Ammon's horn (tissue), 1 donor: ENCODE measurements around the gene HMGCS2.
"Not testable (repeated sequence)": the region's sequence is repeated elsewhere in the genome, so short reads cannot be mapped to it uniquely, and the experiment has no call there.

Source experiments
- DNase-seq: peaks from one replicate; pipeline ENCODE4 v3.0.0-alpha.2; 2016; ENCODE audit warnings: low spot score

HMGCS2 gene

DNA sequence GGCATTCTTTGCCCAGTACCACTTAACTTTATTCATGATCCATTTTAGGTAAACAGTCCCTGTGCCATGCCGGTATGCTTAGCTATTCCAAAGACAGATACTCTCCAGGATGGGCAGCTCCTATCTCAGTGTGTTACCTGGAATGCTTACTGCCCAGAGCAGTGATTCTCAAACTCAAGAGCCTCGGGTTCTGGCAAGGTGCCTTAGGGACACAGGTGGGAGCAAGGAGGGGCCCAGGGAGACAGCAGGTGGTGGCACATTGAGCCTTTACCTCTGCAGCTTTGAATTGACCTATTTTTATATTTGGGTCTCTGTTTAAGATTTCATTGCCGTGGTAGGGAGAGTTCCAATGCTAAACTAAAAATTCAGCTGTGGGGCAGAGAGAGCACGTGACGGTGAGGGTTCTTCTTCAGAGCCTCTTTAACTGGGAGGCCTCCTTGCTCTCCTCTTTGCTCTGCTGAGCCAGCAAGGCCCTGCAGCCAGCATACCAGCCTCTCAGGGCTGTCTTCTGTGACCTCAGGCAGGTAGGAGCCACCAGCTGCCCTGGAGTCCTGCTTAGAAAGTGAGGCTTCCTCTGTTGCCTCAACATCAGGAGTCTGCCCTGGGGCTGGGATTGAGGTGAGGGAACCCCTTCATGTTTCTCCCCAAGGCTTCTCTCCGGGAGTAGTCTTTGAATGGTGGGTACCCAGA is 36.8 kb downstream of the HMGCS2 start:
- no peak for DNase-seq

DNA sequence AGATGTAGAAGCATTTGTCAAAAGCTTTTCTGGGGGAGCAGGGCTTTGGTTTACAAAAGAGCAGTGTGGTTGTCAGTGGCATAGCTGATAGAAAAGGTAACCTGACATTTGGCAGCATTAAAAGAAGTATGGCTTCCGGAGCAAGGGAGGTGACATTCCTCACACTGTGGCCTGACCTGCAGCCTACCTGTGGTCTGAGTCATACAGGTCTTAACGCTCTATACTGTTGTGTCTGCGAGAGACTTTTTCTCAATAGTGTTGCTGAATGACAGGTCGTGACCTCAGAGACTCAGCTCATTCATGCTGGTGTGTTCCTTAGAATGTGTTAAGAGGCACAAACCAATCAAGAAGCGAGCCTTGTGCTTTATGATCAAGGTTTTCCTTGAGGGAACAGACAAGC is 37.6 kb downstream of the HMGCS2 start:
- no peak for DNase-seq

DNA sequence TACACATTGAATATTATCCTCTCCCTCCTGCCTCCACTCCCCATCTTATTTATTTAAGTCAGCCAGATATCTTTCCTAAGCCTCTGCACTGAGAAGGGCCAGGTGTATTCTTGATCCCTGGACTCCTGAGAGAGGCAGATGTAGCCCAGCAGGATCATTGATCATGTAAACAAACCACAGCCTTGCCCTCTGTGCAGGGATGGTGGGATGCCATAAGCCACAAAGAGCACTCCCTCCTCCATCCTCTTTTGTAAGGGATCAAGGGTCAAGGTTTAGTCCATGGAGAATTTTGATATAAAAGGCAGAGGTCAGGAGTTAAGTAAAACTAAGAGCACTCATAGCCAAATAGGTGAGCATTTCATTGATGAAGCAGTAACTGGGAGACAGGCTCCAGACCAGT is 39.7 kb downstream of the HMGCS2 start:
- DNase-seq = no peak

DNA sequence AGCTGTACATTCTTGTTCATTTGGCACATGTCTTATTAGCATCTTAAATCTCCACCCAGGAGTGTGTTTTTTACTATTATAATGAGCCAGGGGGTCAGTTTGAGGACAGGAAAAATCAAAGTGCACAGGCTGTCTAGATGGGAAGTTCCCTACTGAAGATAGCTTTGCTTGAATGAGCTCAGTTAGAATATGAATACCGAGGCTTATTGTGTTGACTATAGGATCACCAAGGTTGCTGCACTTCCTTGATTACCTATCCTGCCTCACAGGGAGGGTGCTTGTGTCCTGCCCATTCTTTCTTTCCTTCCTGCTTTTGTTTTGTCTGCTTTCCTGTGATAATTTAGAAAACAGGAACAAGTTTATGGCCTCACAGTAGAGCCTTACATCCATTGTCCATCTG is 40.7 kb downstream of the HMGCS2 start:
- no peak for DNase-seq

DNA sequence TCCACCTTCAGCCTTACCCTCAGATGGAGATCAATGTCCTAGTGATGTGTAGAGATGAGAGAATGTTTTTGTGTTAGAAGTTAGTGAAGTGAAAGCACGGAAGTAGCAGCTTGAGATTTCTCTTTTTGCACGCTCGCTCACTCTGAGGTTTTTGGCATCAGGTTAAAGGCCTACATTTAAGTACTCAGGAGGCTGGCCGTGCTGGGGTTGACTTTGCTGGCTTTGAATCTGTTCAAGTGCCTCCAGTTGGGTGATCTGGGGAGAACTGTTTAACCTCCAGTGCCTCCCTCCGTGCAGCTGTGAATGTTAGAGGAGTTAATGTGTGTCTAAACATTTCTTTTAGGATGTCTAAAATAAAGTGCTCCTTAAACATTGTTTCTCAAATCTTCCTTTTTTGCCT is 43.1 kb downstream of the HMGCS2 start:
- DNase-seq = no peak

DNA sequence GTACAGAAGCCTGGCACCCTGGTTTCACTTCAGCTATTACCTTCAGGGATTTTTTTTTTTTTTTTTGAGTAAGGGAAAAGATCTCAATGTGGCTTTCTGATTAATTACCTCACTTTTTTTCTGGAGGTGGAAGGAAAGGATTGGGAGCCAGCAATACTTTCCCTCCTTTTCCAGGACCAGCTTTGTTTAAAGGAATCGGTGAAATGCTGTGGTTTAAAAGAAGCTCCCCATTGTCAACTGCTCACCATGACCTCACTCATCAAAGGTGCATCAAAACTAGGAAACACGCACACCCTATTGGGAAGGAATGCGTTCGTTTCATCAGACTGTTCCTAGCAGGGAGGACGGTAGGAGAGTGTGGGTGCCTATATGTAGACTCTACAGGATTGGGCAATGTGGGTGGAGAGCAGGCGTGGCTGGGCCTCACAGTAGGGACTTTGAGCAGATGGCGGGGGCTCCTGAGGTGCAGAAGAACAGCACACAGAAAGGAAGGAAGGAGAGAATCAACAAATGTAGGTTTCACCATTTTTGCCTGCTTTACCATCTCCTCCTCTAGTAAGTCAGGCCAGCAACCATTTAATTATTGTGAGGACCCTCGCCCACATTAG is 44.0 kb downstream of the HMGCS2 start:
- no peak for DNase-seq

DNA sequence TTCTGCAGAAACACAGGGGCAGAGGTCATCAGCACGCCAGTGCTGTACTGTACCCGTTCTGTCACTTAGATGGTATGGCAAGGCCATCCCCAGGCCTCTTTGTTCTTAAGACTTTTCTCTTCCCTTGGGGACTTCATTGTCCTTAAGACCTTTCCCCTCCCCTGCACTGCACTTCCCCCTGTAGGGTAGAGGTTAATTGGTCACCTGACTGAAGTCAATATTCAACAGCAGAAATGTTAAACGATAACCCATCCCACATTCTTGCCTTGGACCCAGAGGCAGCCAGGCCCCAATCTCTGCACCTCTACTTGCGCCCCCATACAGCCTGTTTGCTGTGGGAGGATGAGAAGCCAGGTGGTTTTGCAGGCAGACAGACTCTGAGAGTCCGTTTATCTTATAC is 46.8 kb downstream of the HMGCS2 start:
- no peak for DNase-seq

DNA sequence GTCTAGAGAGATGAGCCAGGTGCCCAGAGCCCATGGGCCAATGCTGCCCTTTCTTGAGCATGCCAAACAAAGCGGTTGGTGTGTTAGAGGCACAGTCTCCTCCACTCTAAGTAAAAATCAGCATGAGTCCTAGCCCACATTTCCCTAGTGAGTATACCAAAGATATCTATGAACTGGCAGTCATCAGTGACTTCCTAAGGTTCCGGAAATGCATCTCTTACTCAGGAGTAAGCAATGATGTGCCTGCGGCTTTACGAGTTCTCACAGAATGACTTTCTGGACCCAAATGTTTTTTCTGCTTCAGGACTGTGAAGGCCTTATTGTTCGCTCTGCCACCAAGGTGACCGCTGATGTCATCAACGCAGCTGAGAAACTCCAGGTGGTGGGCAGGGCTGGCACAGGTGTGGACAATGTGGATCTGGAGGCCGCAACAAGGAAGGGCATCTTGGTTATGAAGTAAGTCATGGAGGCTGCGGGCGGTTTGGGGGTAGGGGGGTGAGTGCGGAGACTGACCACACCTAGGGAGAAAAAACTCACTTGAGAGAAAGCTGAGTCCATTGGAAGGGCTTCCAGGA is 47.8 kb downstream of the HMGCS2 start:
- no peak for DNase-seq

DNA sequence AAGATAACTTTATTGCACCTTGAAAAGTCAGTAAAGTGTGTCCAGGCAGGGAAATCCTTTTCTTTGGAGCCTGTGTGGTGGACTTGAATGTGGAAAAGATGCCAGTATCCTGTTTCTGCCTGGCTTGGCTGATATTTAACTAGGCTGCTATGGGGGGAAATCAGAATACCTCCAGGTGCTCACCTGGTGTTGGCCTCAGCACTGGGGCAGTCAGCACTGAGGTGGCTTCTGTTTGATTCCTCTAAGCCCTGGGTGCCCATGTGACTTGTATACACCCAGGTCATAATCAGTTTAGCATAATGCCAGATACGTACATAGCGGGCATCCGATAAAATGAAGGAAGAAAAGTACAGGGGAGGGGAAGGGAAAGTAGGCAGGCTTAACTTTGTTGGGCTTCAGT is 49.7 kb downstream of the HMGCS2 start:
- DNase-seq = no peak

DNA sequence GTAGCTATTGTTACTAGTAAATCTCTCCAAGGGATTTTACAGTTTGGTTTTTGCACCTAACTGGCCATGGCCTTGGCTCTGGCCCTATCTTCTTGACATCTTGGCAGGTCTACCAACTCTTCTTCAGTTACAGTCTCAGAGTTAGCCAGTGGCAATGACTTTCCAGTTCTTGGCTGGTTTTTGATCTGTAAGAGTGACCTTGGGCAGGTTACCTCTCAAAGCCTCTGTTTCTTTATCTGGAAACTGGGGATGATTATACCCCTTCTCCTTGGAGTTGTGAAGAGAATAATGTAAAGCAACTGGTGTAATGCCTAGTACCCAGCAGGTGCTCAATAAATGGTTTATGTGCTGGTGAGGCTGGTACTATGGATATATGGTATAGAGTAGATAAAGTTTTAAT is 50.3 kb downstream of the HMGCS2 start:
- DNase-seq = no peak

DNA sequence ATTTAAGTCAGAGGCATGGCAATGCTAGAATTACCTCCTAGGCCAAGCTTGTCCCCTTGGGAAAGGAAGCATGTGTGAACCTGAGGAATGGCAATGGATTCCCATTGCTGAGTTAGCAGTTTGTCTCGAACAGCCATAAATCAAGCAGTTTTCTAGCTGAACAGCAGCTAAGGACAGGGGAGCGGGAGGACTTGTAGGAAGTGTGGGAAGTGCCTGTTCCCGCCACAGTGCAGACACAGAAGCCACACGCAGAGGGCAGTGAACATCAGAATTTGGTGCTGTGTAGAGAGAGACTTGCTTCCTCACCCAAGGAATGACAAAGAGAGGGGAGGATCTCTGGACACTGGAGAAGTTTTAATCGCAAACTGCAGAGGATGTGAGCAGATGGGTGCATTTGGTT is 53.2 kb downstream of the HMGCS2 start:
- DNase-seq = peak; percentile 70

DNA sequence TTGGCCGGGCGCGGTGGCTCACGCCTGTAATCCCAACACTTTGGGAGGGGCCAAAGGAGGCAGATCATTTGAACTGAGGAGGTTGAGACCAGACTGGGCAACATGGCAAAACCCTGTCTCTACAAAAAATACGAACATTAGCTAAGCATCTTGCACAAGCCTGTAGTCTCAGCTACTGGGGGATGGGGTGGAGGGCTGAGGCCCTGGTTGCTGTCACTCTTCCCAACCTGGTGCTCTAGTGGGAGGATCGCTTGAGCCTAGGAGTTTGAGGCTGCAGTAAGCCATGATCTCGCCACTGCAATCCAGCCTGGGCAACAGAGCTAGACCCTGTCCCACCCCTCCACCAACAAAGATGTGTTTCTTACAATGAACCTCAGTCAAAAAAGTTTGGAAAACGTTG is 54.1 kb downstream of the HMGCS2 start:
- DNase-seq = no peak

DNA sequence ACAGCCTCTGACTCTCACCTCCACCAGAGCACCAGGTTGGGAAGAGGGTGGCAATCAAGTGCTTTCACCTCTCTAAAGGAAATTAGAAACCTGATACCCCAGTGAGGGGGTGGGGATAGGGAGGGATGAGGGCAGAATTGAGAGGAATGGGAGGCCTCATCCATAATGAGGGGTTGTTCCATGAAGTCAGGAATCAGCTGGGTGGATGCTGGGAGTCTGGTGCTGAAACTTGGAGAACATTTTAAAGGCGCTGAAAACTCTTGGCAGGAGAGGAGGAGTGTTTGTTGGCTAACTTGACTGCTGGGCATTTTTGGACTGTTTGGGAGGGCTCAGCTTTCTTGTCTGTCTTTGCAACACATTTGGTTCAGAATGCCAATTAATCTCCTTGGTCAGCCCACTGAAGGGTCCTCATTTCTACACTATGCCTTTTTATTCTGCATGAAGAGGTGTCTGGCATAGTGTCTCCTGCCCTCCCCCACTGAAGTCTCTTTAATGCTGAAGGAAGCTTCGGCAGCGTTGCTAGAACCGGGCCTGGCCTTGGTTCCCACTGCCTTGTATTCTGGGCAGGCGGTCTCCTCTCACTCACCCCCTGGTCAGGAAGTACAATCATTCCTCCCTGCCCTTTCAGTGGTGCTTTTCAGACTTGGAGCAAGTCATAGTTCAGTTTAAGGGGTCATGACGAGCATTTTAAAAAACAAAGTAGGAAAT is 54.8 kb downstream of the HMGCS2 start:
- peak; percentile 73 for DNase-seq

DNA sequence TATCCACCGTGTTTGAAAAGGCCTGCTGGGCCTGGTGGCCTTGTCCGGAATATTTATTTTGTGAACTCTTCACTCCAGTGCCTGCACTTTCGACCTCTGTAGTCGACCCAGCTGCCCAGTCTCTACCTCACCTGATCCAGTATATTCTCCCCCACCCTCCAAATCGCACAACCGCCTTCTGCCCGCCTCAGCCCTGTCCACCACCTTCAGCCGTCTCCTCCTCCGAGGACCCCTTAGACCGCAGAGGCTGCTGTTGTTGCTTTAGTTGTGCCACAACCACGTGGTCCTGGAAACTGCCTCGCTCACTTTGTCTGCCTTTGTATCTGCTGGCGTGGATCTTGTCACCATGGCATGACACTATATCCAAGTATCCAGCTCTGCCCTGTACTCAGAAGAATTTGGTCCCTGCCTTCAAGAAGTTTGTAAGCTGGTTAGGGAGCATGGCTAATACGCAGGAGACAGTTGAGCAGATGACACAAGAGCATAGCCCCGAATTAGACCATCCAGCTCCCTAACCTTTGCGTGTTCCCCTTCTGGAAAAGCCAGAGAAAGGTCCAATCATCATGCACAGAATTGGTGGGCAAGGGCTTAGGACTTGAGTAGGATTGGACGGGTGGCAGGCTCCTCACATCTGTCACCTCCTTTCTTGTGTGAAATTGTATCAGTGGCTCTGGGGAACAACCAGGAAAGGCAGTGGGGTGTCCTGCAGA is 55.5 kb downstream of the HMGCS2 start:
- peak; percentile 69 for DNase-seq

DNA sequence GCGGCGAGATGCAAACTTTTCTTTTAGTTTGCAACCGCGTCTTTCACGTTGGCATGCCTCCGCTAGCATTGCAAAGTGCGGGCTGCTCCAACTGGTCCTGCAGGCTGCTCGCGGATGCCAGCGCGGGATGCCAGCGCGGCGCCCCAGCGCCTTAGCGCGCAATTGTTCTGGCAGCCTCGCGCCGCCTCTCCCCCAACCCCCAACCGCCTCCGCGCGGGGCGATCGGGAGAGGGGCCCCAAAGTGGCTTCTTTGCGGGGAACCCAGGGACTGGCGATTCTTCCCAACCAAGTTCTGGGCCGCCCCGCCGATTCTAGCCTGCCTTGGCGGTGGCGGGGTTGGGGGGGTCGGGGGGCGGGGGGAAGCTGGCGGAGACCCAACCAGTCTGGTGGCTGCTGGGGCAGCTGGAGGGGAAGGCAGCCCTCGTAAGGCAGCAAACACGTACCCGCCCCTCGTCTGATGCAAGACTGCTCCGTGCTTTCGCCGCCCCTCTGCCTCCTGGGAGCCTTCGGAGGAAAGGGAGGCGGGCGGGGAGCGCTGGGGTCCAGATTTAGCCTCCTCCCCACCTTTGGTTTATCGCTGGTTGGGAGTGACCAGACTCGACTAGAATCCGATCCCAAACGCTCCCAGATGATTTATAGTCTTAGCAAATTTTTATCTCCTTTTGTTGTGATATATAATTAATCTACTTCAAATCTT is 56.2 kb downstream of the HMGCS2 start:
- DNase-seq = peak; percentile 76

DNA sequence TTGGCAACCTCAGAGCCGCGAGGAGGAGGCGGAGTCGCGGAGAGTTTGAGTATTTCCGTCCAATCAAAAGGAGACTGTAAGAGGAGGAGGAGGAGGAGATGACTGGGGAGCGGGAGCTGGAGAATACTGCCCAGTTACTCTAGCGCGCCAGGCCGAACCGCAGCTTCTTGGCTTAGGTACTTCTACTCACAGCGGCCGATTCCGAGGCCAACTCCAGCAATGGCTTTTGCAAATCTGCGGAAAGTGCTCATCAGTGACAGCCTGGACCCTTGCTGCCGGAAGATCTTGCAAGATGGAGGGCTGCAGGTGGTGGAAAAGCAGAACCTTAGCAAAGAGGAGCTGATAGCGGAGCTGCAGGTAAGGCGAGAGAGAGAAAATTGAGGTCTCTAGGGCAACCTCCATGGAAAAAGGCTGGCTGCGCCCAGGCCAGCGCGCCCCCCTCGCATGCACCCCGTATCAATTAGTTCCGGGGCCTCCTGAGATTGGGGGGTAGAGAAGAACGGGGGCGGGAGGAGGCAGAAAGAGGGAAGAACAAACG is 56.8 kb downstream of the HMGCS2 start, which contains the start of gene PHGDH:
TSS of gene PHGDH (plus strand) at position 131 of the 538 bp plus-strand sequence. CDS start at position 220, 89 bp downstream.
- DNase-seq = peak; percentile 82

DNA sequence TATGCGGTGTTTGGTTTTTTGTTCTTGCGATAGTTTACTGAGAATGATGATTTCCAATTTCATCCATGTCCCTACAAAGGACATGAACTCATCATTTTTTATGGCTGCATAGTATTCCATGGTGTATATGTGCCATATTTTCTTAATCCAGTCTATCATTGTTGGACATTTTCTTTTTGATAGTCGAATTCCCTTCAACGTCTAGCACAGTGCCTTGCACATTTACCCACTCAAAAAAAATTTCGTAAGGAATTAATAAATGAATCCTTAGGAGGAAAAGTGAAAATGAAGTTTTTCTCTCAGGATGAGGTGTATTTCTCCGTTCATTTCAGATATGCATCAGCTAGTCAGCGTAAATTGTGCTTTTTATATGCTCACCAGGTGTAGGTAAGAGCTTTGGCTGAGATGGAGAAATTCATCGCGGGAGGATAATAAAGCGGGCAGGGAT is 57.3 kb downstream of the HMGCS2 start:
- DNase-seq = not testable (repeated sequence)

DNA sequence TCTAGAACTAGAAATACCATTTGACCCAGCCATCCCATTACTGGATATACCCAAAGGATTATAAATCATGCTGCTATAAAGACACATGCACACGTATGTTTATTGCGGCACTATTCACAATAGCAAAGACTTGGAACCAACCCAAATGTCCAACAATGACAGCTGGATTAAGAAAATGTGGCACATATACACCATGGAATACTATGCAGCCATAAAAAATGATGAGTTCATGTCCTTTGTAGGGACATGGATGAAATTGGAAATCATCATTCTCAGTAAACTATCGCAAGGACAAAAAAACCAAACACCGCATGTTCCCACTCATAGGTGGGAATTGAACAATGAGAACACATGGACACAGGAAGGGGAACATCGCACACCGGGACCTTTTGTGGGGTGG is 62.1 kb downstream of the HMGCS2 start:
- DNase-seq = not testable (repeated sequence)

DNA sequence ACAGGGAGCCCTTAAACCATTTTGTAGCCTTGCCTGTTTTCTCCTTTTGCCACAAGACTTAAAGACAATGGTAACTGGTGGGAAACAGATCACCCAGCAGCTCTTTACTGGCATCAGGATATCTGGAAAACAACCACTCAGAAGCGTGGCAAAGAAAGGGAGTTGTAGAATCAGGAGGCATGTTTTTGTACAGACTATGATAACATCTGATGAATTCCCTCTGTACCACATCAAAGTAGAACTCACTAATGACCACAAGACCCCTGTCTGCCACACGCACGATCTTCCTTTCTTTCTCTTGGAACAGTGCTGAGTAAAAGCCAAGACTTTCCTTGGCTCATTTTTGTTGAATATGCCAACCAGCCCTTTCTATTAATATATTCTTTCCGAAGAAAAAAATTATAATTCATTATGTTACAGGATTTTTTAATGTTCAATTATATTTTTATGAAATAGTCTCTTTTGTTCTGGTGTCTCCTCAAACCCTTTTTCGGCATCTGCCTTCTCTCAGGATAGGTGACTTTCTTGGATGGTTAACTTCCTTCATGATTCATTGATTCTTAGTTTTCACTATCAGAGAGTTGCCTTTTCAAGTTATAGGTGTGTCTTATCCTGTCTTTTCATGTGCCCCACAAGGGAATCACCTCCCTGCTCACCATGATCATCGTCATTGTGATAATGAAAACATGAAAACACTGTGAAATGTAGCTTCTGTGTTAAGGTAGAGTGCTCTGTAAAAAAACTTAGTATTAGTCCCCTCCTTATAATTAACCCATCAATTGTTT is 64.8 kb downstream of the HMGCS2 start:
- DNase-seq = no peak

DNA sequence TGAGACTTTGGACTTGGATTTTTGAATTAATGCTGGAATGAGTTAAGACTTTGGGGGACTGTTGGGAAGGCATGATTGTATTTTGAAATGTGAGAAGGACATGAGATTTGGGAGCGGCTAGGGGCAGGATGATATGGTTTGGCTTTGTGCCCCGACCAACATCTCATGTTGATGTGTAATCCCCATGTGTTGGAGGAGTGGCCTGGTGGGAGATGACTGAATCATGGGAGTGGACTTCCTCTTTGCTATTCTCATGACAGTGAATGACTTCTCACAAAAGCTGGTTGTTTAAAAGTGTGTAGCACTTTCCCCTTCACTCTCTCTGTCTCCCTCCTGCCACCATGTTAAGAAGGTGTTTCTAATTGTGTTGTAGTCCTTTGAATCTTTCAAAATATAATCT is 66.3 kb downstream of the HMGCS2 start:
- DNase-seq = no peak

DNA sequence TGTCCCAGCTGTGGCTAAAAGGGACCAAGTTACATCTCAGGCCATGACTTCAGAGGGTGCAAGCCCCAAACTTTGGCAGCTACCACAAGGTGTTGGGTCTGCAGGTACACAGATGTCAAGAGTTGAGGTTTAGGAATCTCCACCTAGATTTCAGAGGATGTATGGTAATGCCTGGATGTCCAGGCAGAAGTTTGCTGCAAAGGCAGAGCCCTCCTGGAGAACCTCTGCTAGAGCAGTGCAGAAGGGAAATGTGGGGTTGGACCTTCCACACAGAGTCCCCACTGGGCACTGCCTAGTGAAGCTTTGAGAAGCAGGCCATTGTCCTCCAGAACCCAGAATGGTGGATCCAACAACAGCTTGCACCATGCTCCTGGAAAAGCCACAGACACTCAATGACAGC is 67.0 kb downstream of the HMGCS2 start:
- no peak for DNase-seq
